H9 (cell line): ENCODE measurements around the gene C5orf22. TPM values are rescaled to one million over a fixed set of nuclear protein-coding genes. Genes with fewer than 3 reads are reported as not detected.

Source experiments
- DNase-seq: peaks from one replicate; pipeline ENCODE4 v3.0.0-alpha.2; 2017
- H2AFZ ChIP-seq: one replicate; pipeline ENCODE4 v1.6.1; 2013; ENCODE audit warnings: mild to moderate bottlenecking, low read length, control low read depth, moderate library complexity
- H2AK5ac ChIP-seq: 2 replicates; pipeline ENCODE4 v1.6.1; 2013; ENCODE audit warnings: low read length, control low read depth, mixed read lengths; ENCODE audit not compliant: insufficient read length
- H2BK120ac ChIP-seq: one replicate; pipeline ENCODE4 v1.6.1; 2013; ENCODE audit warnings: low read depth, mild to moderate bottlenecking, low read length, control low read depth, inconsistent platforms; ENCODE audit not compliant: poor library complexity, severe bottlenecking
- H2BK12ac ChIP-seq: 2 replicates; pipeline ENCODE4 v1.6.1; 2013; ENCODE audit warnings: low read length, control low read depth, mixed read lengths, low read depth; ENCODE audit not compliant: insufficient read length
- H2BK15ac ChIP-seq: 2 replicates; pipeline ENCODE4 v1.6.1; 2013; ENCODE audit warnings: low read depth, low read length, control low read depth
- H2BK20ac ChIP-seq: one replicate; pipeline ENCODE4 v1.6.1; 2013; ENCODE audit warnings: low read depth, mild to moderate bottlenecking, low read length, control low read depth, inconsistent platforms; ENCODE audit not compliant: poor library complexity, severe bottlenecking
- H2BK5ac ChIP-seq: 2 replicates; pipeline ENCODE4 v1.6.1; 2013; ENCODE audit warnings: low read length, control low read depth, mixed read lengths; ENCODE audit not compliant: insufficient read length
- H3K14ac ChIP-seq: 2 replicates; pipeline ENCODE4 v1.6.1; 2013; ENCODE audit warnings: low read length, control low read depth; ENCODE audit not compliant: insufficient read depth
- H3K18ac ChIP-seq: 2 replicates; pipeline ENCODE4 v1.6.1; 2013; ENCODE audit warnings: low read depth, mild to moderate bottlenecking, mixed read lengths, low read length, control low read depth; ENCODE audit not compliant: insufficient read length
- H3K23ac ChIP-seq: 2 replicates; pipeline ENCODE4 v1.6.1; 2013; ENCODE audit warnings: low read length, control low read depth, mixed read lengths, low read depth; ENCODE audit not compliant: insufficient read length
- H3K23me2 ChIP-seq: 2 replicates; pipeline ENCODE4 v1.6.1; 2013; ENCODE audit warnings: low read depth, mild to moderate bottlenecking, mixed read lengths, low read length, control low read depth; ENCODE audit not compliant: insufficient read length, poor library complexity, severe bottlenecking
- H3K27ac ChIP-seq: 2 replicates; pipeline ENCODE4 v1.5.1; 2013; ENCODE audit warnings: low read length, control low read depth, mixed read lengths, low read depth; ENCODE audit not compliant: insufficient read length
- H3K27me3 ChIP-seq: 2 replicates; pipeline ENCODE4 v1.6.1; 2013; ENCODE audit warnings: low read length, control low read depth, inconsistent platforms; ENCODE audit not compliant: insufficient read depth
- H3K4ac ChIP-seq: 2 replicates; pipeline ENCODE4 v1.6.1; 2013; ENCODE audit warnings: low read depth, mild to moderate bottlenecking, control low read depth, inconsistent platforms, low read length, moderate library complexity
- H3K4me1 ChIP-seq: 2 replicates; pipeline ENCODE4 v1.6.1; 2013; ENCODE audit warnings: low read length, control low read depth, inconsistent platforms; ENCODE audit not compliant: insufficient read depth
- H3K4me2 ChIP-seq: 2 replicates; pipeline ENCODE4 v1.6.1; 2013; ENCODE audit warnings: low read length, control low read depth, mixed read lengths; ENCODE audit not compliant: insufficient read length, insufficient read depth
- H3K56ac ChIP-seq: 2 replicates; pipeline ENCODE4 v1.6.1; 2013; ENCODE audit warnings: low read depth, mild to moderate bottlenecking, mixed read lengths, low read length, control low read depth; ENCODE audit not compliant: insufficient read length
- H3K79me1 ChIP-seq: 2 replicates; pipeline ENCODE4 v1.6.1; 2013; ENCODE audit warnings: low read depth, mild to moderate bottlenecking, moderate library complexity, low read length, control low read depth, inconsistent platforms; ENCODE audit not compliant: insufficient read depth, poor library complexity, severe bottlenecking
- H3K79me2 ChIP-seq: 2 replicates; pipeline ENCODE4 v1.6.1; 2013; ENCODE audit warnings: low read length, control low read depth, inconsistent platforms; ENCODE audit not compliant: insufficient read depth
- H3K9ac ChIP-seq: 2 replicates; pipeline ENCODE4 v1.6.1; 2013; ENCODE audit warnings: low read length, control low read depth, mixed read lengths; ENCODE audit not compliant: insufficient read length; ENCODE audit errors: extremely low read depth
- H3K9me3 ChIP-seq: one replicate; pipeline ENCODE4 v1.6.1; 2013; ENCODE audit warnings: low read depth, low read length, inconsistent platforms; ENCODE audit not compliant: control insufficient read depth
- H3T11ph ChIP-seq: one replicate; pipeline ENCODE4 v1.6.1; 2013; ENCODE audit warnings: mild to moderate bottlenecking, low read length, control low read depth, inconsistent platforms
- H4K20me1 ChIP-seq: one replicate; pipeline ENCODE4 v1.6.1; 2013; ENCODE audit not compliant: control insufficient read depth, insufficient read length, insufficient read depth
- H4K5ac ChIP-seq: 2 replicates; pipeline ENCODE4 v1.6.1; 2013; ENCODE audit warnings: low read depth, mild to moderate bottlenecking, mixed read lengths, low read length, control low read depth; ENCODE audit not compliant: insufficient read length
- H4K8ac ChIP-seq: replicated peaks from 2 replicates; pipeline ENCODE4 v1.6.1; 2013; ENCODE audit warnings: low read length, control low read depth, mixed read lengths, low read depth; ENCODE audit not compliant: insufficient read length
- H4K91ac ChIP-seq: 2 replicates; pipeline ENCODE4 v1.6.1; 2013; ENCODE audit warnings: low read depth, mild to moderate bottlenecking, moderate library complexity, mixed read lengths, low read length, control low read depth; ENCODE audit not compliant: insufficient read length
- H3K27ac Mint-ChIP-seq, 3 experiments: 2 replicates in 2 of 3; 3 replicates in 1 of 3; pipeline ENCODE4 v1.8.0; 2020 to 2021; ENCODE audit warnings: mixed read lengths in 3 of 3, mild to moderate bottlenecking in 1 of 3, moderate library complexity in 1 of 3
- H3K27me3 Mint-ChIP-seq: 2 replicates; pipeline ENCODE4 v1.8.0; 2021; ENCODE audit warnings: low read depth, mild to moderate bottlenecking, moderate library complexity, mixed read lengths
- H3K36me3 Mint-ChIP-seq, 3 experiments: 2 replicates in 2 of 3; 3 replicates in 1 of 3; pipeline ENCODE4 v1.8.0; 2020 to 2021; ENCODE audit warnings: low read depth in 3 of 3, mixed read lengths in 3 of 3; ENCODE audit not compliant: insufficient read depth in 1 of 3
- H3K4me1 Mint-ChIP-seq, 2 experiments: 2 replicates each; pipeline ENCODE4 v1.8.0; 2020; ENCODE audit warnings: mixed read lengths in 2 of 2
- H3K4me3 Mint-ChIP-seq, 2 experiments: 2 replicates in 1 of 2; 3 replicates in 1 of 2; pipeline ENCODE4 v1.8.0; 2020 to 2021; ENCODE audit warnings: mild to moderate bottlenecking in 2 of 2, mixed read lengths in 2 of 2, moderate library complexity in 1 of 2
- H3K9me3 Mint-ChIP-seq, 2 experiments: 2 replicates in 1 of 2; 3 replicates in 1 of 2; pipeline ENCODE4 v1.8.0; 2020; ENCODE audit warnings: mild to moderate bottlenecking in 2 of 2, mixed read lengths in 2 of 2, moderate library complexity in 1 of 2
- WGBS: extraction: QIAGEN DNeasy Blood & Tissue Kit; methylation state at CpG from one replicate; pipeline ENCODE4 v1.1.7; 2013; ENCODE audit warnings: missing lambda C conversion rate, low lambda C conversion rate, mixed read lengths; ENCODE audit not compliant: insufficient read length; ENCODE audit errors: extremely low coverage; 5-methylcytosine and 5-hydroxymethylcytosine counted together
- total RNA-seq: library from RNA; stranded (reverse); gene quantifications from 2 replicates; pipeline ENCODE4 v1.2.1, GENCODE V29; 2021
- TF ChIP-seq, protein P1 (sequence below): fragments of 200-600 bp; sonication (generic); conservative IDR thresholded peaks from 3 replicates; pipeline ENCODE4 v1.8.0; 2021; ENCODE audit warnings: antibody characterized with exemption, mild to moderate bottlenecking

The C5orf22 gene
- total RNA-seq, 1 experiment from 2014 or later = 34.0 TPM

DNA sequence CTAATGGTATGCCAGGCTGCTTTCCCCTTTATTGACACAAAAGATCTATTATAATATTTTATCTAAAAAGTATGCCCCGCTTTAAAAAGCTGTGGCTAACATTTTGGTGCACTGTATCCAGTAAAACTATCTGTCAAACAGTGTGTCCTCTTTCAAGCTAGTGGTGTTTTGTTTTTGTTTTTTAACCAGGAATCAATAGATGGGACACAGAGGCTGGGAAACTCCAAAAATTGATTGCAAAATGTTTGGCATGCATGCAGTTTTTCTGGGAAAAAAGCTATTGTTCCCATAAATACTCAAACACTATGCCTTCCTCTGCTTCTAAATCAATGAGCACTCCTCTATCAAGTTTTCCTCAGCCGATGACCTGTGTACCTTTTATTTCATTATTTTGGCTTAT lies 72.5 kb downstream of the C5orf22 start:
- Mint-ChIP-seq H3K27me3 (no peaks in the 10 kb centered on the region), H3K4me3 (no peak overlapping the region), H3K36me3 (no peaks in the 10 kb centered on the region), H3K9me3 (no peaks in the 10 kb centered on the region), H3K4me1 (peaks cover 3 to 4% of the 10 kb centered on the region in 2 experiments; a peak in 2 of 4 replicates), H3K27ac (no peak overlapping the region)
- Histone ChIP-seq H3K18ac (no peak overlapping the region), H3T11ph (no peak overlapping the region), H2BK5ac (no peak overlapping the region), H4K8ac (no peak overlapping the region), H2BK120ac (no peak overlapping the region), H4K5ac (no peak overlapping the region), H3K14ac (no peak overlapping the region), H3K27ac (no peak overlapping the region), H3K9me3 (no peaks in the 10 kb centered on the region), H3K9ac (no peak overlapping the region), H3K79me1 (no peaks in the 10 kb centered on the region), H3K23ac (no peak overlapping the region), H3K4me1 (no peaks in the 10 kb centered on the region), H3K79me2 (no peaks in the 10 kb centered on the region), H3K4ac (no peak overlapping the region), H2BK15ac (no peak overlapping the region), H4K91ac (no peak overlapping the region), H3K4me2 (no peak overlapping the region), H2AK5ac (no peak overlapping the region), H2BK20ac (no peak overlapping the region), H3K56ac (no peak overlapping the region), H2BK12ac (no peak overlapping the region), H4K20me1 (no peaks in the 10 kb centered on the region), H2AFZ (no peak overlapping the region), H3K27me3 (no peaks in the 10 kb centered on the region), H3K23me2 (no peaks in the 10 kb centered on the region)
- DNase-seq = no peak
- WGBS = no CpG with 5 or more reads among the region's 2 CpGs
- TF ChIP-seq, protein P1, sequence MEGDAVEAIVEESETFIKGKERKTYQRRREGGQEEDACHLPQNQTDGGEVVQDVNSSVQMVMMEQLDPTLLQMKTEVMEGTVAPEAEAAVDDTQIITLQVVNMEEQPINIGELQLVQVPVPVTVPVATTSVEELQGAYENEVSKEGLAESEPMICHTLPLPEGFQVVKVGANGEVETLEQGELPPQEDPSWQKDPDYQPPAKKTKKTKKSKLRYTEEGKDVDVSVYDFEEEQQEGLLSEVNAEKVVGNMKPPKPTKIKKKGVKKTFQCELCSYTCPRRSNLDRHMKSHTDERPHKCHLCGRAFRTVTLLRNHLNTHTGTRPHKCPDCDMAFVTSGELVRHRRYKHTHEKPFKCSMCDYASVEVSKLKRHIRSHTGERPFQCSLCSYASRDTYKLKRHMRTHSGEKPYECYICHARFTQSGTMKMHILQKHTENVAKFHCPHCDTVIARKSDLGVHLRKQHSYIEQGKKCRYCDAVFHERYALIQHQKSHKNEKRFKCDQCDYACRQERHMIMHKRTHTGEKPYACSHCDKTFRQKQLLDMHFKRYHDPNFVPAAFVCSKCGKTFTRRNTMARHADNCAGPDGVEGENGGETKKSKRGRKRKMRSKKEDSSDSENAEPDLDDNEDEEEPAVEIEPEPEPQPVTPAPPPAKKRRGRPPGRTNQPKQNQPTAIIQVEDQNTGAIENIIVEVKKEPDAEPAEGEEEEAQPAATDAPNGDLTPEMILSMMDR = no peak

Other genes with a start within 250 kb of the C5orf22 start
- 106 and 116 TPM in 2 replicates for gene DROSHA, start 208 bp upstream of the C5orf22 start, total RNA-seq
- gene PDZD2, start 106.8 kb downstream of the C5orf22 start, total RNA-seq = 8.8 and 9.9 TPM in 2 replicates